Superior temporal gyrus (tissue), 1 donor: ENCODE results near the gene SYDE2.
A peak's percentile ranks its signal among the peaks of the same experiment; 100 is the strongest.
"Not testable (repeated sequence)": the region's sequence is repeated elsewhere in the genome, so short reads cannot be mapped to it uniquely, and the experiment has no call there.

Source experiments
- DNase-seq: peaks from one replicate; pipeline ENCODE4 v3.0.0-alpha.2; 2016; ENCODE audit errors: extremely low spot score

Gene SYDE2

DNA sequence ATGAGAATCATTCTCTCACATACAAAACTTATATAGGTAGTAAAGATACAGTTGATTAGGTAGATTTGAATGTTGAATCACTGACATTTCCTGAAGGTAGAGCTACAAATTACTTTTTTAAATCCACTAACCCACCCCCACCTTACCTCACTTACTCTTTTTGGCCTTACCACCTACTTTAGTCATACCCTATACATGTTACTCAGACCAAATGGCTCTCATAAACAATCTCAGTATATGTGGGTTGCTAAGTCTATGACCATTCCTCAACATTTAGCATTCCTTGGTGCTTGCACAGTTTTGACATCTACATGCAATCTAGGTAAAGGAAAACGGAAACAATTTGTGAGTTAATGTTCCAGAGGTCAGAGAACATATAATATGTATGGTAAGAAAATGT lies 26.3 kb downstream of the SYDE2 start:
- DNase-seq: no peak

DNA sequence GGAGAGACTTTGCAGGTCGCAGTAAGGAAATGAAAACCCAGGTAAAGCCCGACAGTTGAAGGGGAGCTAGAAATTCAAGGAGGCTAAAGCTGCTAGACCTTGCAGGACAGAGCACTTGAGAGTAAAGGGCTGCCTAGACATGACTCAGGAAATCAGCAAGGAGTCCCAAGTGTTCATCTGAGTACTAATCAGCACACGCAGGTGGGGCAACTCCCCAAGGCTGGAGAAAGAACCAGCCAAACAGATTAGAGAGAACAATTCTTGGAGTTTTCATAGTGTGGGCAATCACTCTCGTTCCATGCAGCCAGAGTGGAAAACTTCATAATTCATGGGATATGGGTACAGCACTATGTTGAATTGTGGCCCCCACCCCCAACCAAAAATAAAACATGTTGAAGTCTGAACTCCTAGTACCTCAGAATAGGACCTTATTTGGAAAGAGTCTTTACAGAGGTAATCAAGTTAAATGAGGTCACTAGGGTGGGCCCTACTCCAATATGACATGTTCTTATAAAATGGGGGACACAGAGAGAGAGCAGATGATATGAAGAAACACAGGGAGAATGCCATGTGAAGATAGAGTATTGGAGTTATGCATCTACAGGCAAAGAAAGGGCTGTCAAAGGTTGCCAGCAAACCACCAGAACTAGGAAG lies 28.0 kb downstream of the SYDE2 start:
- no peak for DNase-seq

DNA sequence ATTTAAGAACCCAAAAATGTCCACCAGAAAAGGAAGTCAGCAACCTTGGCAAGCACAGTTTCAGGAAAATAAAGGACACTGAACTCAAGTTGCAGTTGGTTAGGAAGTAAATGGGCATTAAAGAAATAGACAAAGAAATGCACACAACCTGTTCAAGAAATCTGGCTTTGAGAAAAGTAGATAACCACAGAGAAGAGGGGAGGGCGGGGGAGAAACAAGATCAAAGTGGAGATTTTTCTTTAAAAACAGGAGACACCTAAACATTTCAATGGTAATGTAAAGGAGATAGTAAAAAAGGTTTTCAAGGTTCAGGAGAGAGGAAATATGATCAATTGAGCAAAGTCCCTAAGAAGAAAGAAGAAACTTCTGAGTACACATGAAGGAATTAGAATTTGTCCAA lies 29.1 kb downstream of the SYDE2 start:
- DNase-seq: no peak

DNA sequence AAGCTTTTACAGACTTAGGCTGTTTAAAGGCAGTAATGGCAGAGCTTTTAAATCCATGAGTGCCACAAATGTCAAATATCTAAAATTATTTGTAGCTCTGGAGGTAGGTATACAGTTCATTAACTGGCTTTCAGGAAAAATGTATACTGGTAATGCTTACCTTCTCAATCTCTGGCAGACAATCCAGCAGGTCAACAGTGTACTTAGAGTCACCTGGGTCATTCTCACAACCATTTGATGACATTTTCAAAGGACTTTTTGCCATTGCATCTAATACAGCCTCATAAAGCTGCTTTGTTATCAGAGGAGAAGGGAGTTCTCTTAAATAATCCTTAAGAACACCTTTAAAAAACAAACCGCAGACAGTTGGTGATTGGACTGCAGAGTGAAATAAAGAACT lies 31.9 kb downstream of the SYDE2 start:
- no peak for DNase-seq

DNA sequence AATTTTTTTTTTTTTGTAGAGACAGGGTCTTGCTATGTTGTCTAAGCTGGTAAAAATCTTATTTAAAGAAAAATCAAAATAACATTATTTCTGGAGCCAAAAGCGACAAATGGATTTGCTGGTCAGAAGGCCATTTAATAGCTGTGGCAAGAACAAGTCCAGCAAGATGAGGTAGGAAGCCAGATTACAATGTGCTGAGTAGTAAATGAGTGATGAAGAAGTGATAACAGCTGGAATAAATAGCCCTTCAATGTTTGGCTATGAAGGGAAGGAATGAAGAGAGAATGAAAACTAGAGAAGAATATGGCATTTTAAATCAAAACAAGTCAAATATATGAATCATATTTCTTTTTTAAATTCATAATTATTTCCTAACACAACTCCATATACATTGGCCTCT lies 34.5 kb downstream of the SYDE2 start:
- DNase-seq: no peak

DNA sequence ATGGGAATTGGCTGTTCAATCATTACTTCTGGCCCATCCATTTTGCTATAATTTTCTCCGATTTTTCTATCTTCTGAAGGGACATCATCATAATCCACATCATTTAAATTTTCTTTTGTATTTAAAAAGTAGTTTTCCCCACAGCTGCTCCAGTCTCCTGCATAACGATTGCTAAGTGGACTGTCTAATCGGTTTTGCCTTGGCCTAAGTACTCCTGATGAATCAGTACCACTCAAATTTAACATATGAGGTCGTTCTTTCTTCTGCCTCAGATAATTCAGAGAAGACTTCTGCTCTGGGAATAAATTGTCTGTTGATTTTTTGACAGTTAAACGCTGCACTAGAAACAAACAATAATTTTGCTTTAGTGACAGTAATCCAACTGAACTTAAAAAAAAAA lies 41.9 kb downstream of the SYDE2 start:
- no peak for DNase-seq

DNA sequence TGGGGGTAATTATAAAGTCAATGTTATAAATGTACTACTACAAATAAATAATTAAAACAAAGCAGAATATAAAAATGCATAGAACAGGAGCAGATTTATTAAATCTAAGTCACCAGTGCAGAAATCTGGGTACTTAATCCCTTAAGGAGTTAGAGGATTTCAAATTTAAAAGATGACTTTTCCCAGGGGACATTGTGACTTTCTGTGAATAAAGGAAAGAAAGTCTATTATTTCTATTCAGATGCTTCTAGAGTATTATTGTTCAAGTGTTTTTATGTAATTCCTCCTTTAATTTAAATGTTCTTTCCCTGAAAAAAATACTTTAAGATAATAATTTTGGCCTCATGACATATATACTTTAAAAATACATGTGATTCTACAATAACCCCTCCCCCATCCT lies 43.4 kb downstream of the SYDE2 start:
- no peak for DNase-seq

DNA sequence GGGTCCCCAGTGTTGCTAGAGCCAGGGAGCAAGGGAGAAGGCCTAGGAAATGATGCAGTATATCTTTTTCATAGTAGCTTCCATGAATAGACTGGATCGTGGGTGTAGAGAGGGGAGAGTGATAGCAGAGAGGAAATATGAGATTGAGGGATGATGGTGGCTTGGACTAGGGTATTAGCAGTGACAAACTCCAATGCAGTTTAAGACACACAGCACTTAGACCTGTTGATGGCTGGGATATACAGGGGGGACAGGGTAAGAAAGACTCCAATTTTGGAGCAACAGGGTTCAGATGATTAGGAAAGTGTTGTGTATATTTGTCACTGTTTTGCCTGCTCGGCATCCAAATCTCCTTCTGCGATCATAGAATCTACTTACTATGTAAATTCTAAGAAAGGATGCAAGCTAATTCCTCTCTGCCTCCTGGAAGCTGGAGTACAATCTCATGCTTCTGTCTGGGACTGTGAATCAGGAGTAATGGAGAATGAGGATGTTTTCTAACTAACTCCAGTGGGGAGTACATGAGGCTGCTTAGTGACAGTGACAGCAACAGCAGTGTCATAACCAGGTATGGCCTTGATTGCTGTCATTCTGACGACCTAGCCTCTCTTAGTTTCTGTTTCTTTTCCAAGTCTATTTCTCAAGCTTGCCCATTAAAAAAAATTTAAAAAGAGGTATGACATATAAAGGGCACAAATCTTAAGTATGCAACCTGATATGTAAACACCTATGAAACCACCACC lies 47.5 kb downstream of the SYDE2 start:
- no peak for DNase-seq

DNA sequence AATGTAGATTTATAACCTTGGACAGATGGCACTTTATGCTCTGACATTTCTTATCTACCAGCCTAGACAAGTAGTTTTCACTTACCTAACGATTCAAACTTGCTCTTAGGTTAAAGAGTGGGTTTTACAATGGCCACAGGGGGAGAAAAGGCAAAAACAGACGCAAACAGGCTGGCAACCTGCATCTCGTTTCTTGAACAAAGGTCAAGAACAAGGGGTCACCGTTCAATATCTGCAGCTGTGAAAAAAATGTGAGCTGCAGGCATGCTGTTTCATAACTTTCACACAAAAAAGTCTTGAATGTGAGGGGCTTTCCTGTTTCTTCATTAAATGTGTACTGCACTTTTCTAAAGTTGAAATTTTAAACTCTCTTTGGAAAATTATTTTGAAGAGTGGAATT lies 49.4 kb downstream of the SYDE2 start:
- DNase-seq: no peak

DNA sequence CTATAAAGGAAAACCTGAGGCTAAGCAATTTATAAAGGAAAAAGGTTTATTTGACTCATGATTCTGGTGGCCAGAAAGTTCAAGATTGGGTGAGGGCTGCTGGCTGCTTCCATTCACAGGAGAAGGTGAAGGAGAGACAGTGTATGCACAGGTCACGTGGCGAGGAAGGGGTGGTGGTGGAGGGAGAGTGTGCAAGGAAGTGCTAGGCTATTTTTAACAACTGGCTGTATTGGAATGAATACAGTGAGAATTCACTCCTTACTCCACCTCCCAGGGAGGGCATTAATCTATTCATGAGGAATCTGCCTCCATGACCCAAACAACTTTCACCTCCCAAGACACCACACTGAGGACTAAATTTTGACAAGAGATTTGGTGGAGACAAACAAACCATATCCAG lies 51.0 kb downstream of the SYDE2 start:
- no peak for DNase-seq

DNA sequence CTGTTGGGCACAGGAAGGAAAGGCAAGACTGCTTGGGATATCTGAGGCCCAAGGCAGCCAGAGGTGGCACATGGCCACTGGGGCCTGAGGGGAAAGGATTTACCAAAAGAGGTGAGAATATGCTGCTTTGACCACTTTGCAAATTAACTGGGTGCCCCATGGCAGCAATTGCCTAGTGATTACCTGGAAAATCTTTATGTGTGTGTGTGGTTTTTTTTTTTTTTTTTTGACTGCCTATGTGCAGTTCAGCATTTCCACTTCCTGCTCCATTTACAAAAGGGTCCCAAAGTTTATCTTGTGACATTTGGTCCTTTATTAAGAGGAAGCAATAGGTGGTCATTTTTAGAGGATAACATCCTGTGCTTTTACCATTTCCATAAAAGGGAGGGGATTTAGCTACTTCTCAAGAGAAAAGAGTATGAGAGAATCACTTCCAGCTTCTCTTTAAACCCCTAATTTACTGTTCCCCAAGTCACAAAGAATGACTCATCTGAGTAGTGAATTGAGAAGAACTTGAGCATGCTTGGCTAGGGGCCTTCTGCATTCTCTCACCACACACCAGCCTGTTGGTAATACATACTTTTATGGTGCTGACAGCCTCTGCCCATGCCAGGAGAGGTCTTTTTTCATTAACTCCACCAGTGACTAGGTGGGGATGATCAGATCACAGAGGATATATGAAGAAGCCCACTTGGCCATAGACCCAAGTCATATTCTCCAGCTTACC lies 52.1 kb downstream of the SYDE2 start:
- DNase-seq: no peak

DNA sequence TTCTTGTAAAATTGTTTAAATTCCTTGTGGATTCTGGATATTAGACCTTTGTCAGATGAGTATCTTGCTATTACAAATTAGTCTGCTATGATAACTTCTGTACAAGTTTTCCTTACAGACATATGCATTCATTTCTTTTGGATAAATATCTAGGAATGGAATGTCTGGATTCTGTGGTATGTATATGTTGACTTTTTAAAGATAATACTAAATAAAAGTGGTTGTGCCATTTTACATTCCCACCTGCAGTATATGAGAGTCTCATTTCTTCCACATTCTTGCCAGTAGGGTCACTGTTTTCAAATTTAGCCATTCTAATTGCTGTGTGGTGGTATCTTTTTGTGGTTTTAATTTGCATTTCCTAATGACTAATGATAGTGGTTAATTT lies 53.9 kb downstream of the SYDE2 start:
- DNase-seq: no peak

DNA sequence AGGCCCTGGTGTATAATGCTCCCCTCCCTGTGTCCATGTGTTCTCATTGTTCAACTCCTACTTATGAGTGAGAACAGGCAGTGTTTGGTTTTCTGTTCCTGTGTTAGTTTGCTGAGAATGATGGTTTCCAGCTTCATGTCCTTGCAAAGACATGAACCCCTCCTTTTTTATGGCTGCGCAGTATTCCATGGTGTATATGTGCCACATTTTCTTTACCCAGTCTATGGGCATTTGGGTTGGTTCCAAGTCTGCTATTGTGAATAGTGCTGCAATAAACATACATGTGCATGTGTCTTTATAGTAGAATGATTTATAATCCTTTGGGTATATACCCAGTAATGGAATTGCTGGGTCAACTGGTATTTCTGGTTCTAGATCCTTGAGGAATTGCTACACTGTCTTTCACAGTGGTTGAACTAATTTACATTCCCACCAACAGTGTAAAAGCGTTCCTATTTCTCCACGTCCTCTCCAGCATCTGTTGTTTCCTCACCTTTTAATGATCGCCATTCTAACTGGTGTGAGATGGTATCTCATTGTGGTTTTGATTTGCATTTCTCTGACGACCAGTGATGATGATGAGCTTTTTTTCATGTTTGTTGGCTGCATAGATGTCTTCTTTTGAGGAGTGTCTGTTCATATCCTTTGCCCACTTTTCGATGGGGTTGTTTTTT lies 54.4 kb downstream of the SYDE2 start:
- not testable (repeated sequence) for DNase-seq

DNA sequence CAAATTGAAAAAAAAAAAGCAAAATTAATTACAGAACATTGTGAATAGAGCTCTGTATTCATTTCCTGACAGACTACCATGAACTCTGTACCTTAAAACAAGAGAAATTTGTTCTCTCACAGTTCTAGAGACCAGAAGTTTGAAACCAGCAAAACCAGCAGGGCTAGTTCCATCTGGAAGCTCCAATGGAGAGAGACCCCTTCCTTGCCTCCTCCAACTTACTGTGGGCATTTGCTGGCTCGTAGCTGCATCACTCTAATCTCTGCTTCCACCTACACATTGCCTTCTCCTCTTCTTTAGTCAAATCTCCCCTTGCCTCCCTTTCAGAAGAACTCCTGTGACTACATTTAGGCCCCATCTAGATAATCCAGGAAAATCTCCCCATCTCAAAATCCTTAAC lies 56.5 kb downstream of the SYDE2 start:
- DNase-seq: no peak

DNA sequence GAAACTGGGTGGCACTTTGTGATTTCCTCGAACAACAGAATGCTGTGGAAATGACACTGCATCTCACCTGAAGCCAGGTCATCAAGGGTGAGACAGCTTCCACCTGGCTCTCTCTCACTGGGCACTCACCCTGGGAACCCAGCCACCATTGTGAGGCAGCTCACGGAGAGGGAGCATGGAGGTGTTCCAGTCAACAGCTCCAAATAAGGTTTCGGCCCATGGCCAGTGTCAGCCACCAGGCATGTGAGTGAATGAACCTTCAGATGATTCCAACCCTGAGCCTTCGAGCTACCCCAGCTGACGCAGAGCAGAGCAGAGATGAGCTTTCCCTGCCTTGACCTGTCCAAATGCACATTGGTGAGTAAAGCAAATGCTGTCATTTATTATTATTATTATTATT lies 58.1 kb downstream of the SYDE2 start:
- no peak for DNase-seq

DNA sequence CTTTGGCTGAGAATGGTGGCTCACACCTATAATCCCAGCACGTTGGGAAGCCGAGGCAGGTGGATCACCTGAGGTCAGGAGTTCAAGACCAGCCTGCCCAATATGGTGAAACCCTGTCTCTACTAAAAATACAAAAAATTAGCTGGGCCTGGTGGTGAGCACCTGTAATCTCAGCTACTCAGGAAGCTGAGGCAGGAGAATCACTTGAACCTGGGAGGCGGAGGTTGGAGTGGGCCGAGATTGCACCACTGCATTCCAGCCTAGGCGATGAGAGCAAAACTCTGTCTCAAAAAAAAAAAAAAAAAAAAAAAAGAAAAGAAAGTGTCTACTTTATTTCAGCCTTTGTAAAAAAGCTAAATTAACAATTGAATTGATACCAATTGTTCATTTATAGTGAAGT lies 62.4 kb downstream of the SYDE2 start:
- DNase-seq: not testable (repeated sequence)

DNA sequence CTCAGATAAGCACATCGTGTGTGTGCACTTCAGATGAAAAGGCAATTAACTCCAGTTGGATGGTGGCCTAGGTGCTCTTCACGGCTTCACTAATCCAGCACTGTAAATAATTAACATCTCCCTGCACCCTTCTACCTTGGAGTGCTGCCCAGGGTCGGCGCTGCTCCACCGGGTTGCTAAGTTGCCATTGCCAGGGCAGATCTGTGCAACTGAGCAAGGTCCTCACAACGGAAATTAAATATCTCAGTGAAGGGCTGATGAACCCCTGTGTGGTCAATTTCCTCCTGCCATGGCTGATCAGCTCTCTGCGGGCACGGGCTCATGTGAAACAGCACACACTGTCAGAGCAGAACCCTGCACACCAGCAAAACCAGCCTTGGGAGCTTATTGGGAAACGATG lies 63.2 kb downstream of the SYDE2 start:
- no peak for DNase-seq

DNA sequence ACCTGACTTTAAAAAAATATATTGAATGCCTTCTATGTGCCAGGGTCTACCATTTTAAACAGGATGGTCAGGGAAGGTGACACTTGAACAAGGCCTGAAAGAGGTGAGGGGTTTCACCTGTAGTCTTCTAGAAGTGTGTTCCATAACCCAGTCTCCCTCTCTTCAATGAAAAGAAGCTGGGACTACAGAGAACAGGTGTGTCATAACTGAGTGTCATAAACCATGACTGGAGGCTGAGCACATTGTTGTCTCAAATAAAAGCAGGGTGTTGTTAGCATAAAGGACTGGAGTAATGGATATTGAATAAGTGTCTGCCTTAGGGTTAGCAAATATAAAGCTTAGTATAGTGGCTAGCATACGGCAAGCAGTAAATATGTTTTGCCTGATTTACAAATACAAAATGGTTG lies 65.4 kb downstream of the SYDE2 start:
- no peak for DNase-seq

DNA sequence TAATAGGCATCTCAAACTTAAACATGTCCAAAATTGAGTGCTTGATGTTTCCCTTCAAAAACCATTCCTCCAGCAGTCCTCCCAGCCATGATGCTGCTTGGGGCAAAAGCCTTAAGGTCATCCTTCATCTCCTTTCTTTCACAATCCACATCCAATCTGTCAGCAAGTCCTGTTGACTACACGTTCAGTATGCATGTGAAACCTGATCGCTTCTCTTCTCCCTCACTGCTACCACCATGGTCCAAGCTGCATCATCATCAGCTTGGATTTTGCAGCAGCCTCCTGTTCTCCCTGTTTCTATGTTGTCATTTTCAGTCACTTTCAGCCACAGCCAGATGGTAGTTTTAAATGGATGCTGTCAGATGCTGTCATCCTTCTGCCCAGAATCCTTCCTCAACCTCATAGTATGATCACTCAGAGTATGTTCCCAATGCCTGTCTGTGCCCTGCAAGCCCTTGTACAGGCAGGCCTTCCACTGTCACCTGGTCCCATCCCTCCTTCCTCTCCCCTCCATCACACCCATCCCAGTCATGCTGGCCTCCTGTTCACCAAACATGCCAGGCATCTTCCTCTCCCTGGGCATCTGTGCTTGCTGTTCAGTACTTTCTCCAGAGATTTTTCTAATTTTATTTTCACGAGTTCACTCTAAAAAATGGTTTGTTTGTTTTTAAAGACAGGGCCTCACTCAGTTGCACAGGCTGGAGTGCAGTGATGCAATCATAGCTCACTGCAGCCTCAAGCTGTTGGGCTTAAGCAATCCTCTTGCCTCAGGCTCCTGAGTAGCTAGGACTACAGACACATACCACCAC lies 66.0 kb downstream of the SYDE2 start:
- peak; percentile 23 for DNase-seq

DNA sequence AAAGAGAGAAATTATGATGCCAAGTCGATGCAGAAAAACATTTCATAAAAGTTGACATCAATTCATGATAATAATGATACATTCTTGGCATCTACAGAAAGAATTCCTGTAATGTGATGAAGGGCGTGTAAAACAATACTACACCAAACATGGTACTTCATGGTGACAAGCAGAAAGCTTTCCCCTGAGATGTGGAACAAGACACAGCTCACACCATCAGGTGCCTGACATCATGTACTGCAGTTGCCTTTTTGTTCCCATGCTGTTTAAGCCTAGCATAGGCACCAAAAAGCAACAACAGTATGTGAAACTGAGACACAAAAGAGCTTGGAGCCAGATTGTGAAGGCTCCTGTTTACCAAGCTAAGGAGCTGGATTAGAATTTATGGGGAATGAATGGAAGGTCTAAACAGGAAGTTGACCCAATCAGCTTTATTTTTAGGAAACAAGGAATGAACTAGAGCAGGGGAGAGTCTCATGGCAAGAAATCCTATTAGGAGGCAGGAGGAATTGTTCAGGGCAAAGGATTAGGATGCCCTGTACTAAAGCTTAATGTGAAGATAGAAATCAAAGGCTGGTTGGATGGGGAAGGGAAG lies 67.2 kb downstream of the SYDE2 start:
- no peak for DNase-seq

DNA sequence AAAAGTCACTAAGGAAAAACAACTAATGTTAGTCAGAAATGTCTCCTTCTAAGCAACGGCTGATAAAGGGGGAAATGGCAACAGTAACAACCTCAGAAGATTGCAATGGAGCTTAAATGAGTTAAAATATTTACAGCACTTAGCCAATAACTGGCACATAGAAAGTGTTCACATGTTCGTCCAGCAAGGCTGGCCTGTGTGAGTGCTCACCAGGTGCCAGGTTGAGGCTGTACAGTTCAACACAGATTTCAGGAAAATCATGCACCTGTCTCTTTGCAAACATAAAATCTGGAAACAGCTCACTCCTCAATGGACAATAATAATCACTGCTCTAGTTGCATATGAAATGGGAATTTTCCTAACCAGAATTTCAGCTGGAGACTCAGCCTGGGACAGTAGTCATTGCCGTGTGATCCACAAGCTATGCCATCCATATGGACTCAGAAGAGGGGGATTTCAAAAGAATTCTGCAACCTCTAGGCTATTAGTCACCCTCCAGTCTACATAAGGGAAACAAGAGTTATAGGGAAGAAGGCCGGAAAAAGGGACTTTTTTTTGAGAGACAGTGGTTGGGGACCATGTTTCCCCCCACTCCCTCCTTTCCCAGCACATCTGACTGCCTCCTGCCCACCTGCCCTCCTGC lies 68.6 kb downstream of the SYDE2 start:
- DNase-seq: no peak
